ENCODE results near the gene TMEM236.

TMEM236 gene

GRCh38 chr10:17790651-17791050, 38.6 kb downstream of the TMEM236 start:
- DNase-seq: peak; percentile 29

GRCh38 chr10:17792991-17793390, 41.0 kb downstream of the TMEM236 start:
- peak; percentile 34 for DNase-seq

GRCh38 chr10:17793823-17794644, 42.0 kb downstream of the TMEM236 start:
- no peak for DNase-seq

- no peak for DNase-seq
Observed at GRCh38 chr10:17795083-17795482, 43.1 kb downstream of the TMEM236 start.

- DNase-seq: no peak
Observed at GRCh38 chr10:17795813-17796594, 44.0 kb downstream of the TMEM236 start.

- DNase-seq: no peak
Observed at GRCh38 chr10:17801507-17801906, 49.5 kb downstream of the TMEM236 start.

- no peak for DNase-seq
Observed at GRCh38 chr10:17802350-17802749, 50.3 kb downstream of the TMEM236 start.

- DNase-seq: peak; percentile 7
Observed at GRCh38 chr10:17802976-17803375, 51.0 kb downstream of the TMEM236 start.

GRCh38 chr10:17805330-17805729, 53.3 kb downstream of the TMEM236 start:
- DNase-seq: no peak

GRCh38 chr10:17805921-17806577, 54.0 kb downstream of the TMEM236 start:
- DNase-seq: no peak

- no peak for DNase-seq
Observed at GRCh38 chr10:17808971-17809841, 57.2 kb downstream of the TMEM236 start, which contains the start of gene MRC1. Gene MRC1 (plus strand): TSS chr10:17809348. CDS start chr10:17809466, 118 bp downstream.

- no peak for DNase-seq
Observed at GRCh38 chr10:17811146-17811865, 59.3 kb downstream of the TMEM236 start.

GRCh38 chr10:17814973-17815372, 63.0 kb downstream of the TMEM236 start:
- no peak for DNase-seq

GRCh38 chr10:17816199-17816598, 64.2 kb downstream of the TMEM236 start:
- no peak for DNase-seq

- no peak for DNase-seq
Observed at GRCh38 chr10:17817316-17817715, 65.3 kb downstream of the TMEM236 start.

- DNase-seq: no peak
Observed at GRCh38 chr10:17817790-17818189, 65.8 kb downstream of the TMEM236 start.

GRCh38 chr10:17819836-17820235, 67.8 kb downstream of the TMEM236 start:
- no peak for DNase-seq

GRCh38 chr10:17820943-17821342, 68.9 kb downstream of the TMEM236 start:
- no peak for DNase-seq

- no peak for DNase-seq
Observed at GRCh38 chr10:17821893-17822292, 69.9 kb downstream of the TMEM236 start.

GRCh38 chr10:17831341-17831740, 79.3 kb downstream of the TMEM236 start:
- DNase-seq: no peak

- DNase-seq: no peak
Observed at GRCh38 chr10:17831896-17832295, 79.9 kb downstream of the TMEM236 start.

- DNase-seq: no peak
Observed at GRCh38 chr10:17833656-17834055, 81.7 kb downstream of the TMEM236 start.
